ENCODE results near the gene KCNJ10. TPM values are rescaled to one million over a fixed set of nuclear protein-coding genes. Genes with fewer than 3 reads are reported as not detected.

The KCNJ10 gene
- total RNA-seq, 1 donor from 2014 or later, result 0.12 TPM

GRCh38 chr1:160076295-160076694, 6.3 kb upstream of the KCNJ10 start:
- no peak for TF ChIP-seq CTCF (IDR thresholded peaks at IDR 0.05; ENCODE audit: unreplicated experiment)
- Mint-ChIP-seq H3K9me3 (ENCODE audit: low read depth) (no peaks in the 10 kb centered on the region), H3K36me3 (ENCODE audit: insufficient read depth) (no peaks in the 10 kb centered on the region), H3K27ac (no peak overlapping the region), H3K27me3 (peaks cover 77% of the 10 kb centered on the region), H3K4me1 (ENCODE audit: low read depth) (no peaks in the 10 kb centered on the region), H3K4me3 (ENCODE audit: low read depth) (no peak overlapping the region)
- DNase-seq (ENCODE audit: low spot score, unreplicated experiment), result no peak

GRCh38 chr1:160075836-160076235, 5.9 kb upstream of the KCNJ10 start:
- H3K4me3 Mint-ChIP-seq (ENCODE audit: low read depth), result no peak overlapping the region
- no peak overlapping the region for H3K27ac Mint-ChIP-seq
- H3K27me3 Mint-ChIP-seq, result peaks cover 75% of the 10 kb centered on the region
- DNase-seq (ENCODE audit: low spot score, unreplicated experiment), result no peak
- no peaks in the 10 kb centered on the region for H3K4me1 Mint-ChIP-seq (ENCODE audit: low read depth)
- H3K36me3 Mint-ChIP-seq (ENCODE audit: insufficient read depth), result no peaks in the 10 kb centered on the region
- no peaks in the 10 kb centered on the region for H3K9me3 Mint-ChIP-seq (ENCODE audit: low read depth)
- no peak for TF ChIP-seq CTCF (IDR thresholded peaks at IDR 0.05; ENCODE audit: unreplicated experiment)

- no peak for TF ChIP-seq CTCF (IDR thresholded peaks at IDR 0.05; ENCODE audit: unreplicated experiment)
- DNase-seq (ENCODE audit: low spot score, unreplicated experiment), result no peak
- no peak overlapping the region for H3K4me3 Mint-ChIP-seq (ENCODE audit: low read depth)
- no peaks in the 10 kb centered on the region for H3K36me3 Mint-ChIP-seq (ENCODE audit: insufficient read depth)
- H3K9me3 Mint-ChIP-seq (ENCODE audit: low read depth), result no peaks in the 10 kb centered on the region
- H3K27ac Mint-ChIP-seq, result no peak overlapping the region
- H3K4me1 Mint-ChIP-seq (ENCODE audit: low read depth), result peaks cover 6% of the 10 kb centered on the region
- H3K27me3 Mint-ChIP-seq, result peaks cover 73% of the 10 kb centered on the region
Measured at GRCh38 chr1:160074865-160075264, 4.9 kb upstream of the KCNJ10 start.

GRCh38 chr1:160071289-160071688, 1.3 kb upstream of the KCNJ10 start:
- H3K9me3 Mint-ChIP-seq (ENCODE audit: low read depth), result no peaks in the 10 kb centered on the region
- H3K4me3 Mint-ChIP-seq (ENCODE audit: low read depth), result no peak overlapping the region
- DNase-seq (ENCODE audit: low spot score, unreplicated experiment), result no peak
- H3K27me3 Mint-ChIP-seq, result peaks cover 80% of the 10 kb centered on the region
- no peak for TF ChIP-seq CTCF (IDR thresholded peaks at IDR 0.05; ENCODE audit: unreplicated experiment)
- H3K4me1 Mint-ChIP-seq (ENCODE audit: low read depth), result peaks cover 14% of the 10 kb centered on the region
- no peaks in the 10 kb centered on the region for H3K36me3 Mint-ChIP-seq (ENCODE audit: insufficient read depth)
- H3K27ac Mint-ChIP-seq, result no peak overlapping the region

GRCh38 chr1:160070243-160071163, 543 bp upstream of the KCNJ10 start:
- H3K4me1 Mint-ChIP-seq (ENCODE audit: low read depth), result peaks cover 14% of the 10 kb centered on the region
- peak; percentile 63 for DNase-seq (ENCODE audit: low spot score, unreplicated experiment)
- H3K27me3 Mint-ChIP-seq, result peaks cover 82% of the 10 kb centered on the region
- TF ChIP-seq CTCF (IDR thresholded peaks at IDR 0.05; ENCODE audit: unreplicated experiment), result no peak
- no peaks in the 10 kb centered on the region for H3K36me3 Mint-ChIP-seq (ENCODE audit: insufficient read depth)
- H3K4me3 Mint-ChIP-seq (ENCODE audit: low read depth), result peak overlapping the region; percentile 95
- H3K9me3 Mint-ChIP-seq (ENCODE audit: low read depth), result no peaks in the 10 kb centered on the region
- H3K27ac Mint-ChIP-seq, result no peak overlapping the region
